ENCODE data around the gene KBTBD8.
A peak's percentile ranks its signal among the peaks of the same experiment; 100 is the strongest.

KBTBD8 gene

GRCh38 chr3:66998113-66998903 is at the start of gene KBTBD8:
TSS of gene KBTBD8 (plus strand) at chr3:66998307. CDS start at chr3:66998356, 49 bp downstream.
- no peak for TF ChIP-seq CTCF (IDR thresholded peaks at IDR 0.05)
- Mint-ChIP-seq H3K9me3 (no peaks in the 10 kb centered on the region), H3K4me1 (peaks cover 19% of the 10 kb centered on the region), H3K27ac (no peak within 1 kb of the TSS), H3K27me3 (ENCODE audit: low read depth, poor library complexity) (peaks cover 13% of the 10 kb centered on the region), H3K36me3 (ENCODE audit: low read depth) (no peaks in the 10 kb centered on the region), H3K4me3 (peak within 1 kb of the TSS; percentile 91)
- peak; percentile 96 for DNase-seq

- H3K36me3 Mint-ChIP-seq (ENCODE audit: low read depth) = no peaks in the 10 kb centered on the region
- DNase-seq = no peak
- H3K4me3 Mint-ChIP-seq = no peak overlapping the region
- no peaks in the 10 kb centered on the region for H3K27me3 Mint-ChIP-seq (ENCODE audit: low read depth, poor library complexity)
- no peak overlapping the region for H3K27ac Mint-ChIP-seq
- H3K9me3 Mint-ChIP-seq = no peaks in the 10 kb centered on the region
- H3K4me1 Mint-ChIP-seq = no peaks in the 10 kb centered on the region
- TF ChIP-seq CTCF (IDR thresholded peaks at IDR 0.05) = no peak
Observed at GRCh38 chr3:66948838-66949237, 49.3 kb upstream of the KBTBD8 start.

GRCh38 chr3:66949898-66950297 is 48.2 kb upstream of the KBTBD8 start:
- Mint-ChIP-seq H3K36me3 (ENCODE audit: low read depth) (no peaks in the 10 kb centered on the region), H3K27ac (no peak overlapping the region), H3K4me3 (no peak overlapping the region), H3K27me3 (ENCODE audit: low read depth, poor library complexity) (no peaks in the 10 kb centered on the region), H3K4me1 (no peaks in the 10 kb centered on the region), H3K9me3 (no peaks in the 10 kb centered on the region)
- TF ChIP-seq CTCF (IDR thresholded peaks at IDR 0.05) = no peak
- DNase-seq = no peak

- H3K36me3 Mint-ChIP-seq (ENCODE audit: low read depth) = no peaks in the 10 kb centered on the region
- H3K4me3 Mint-ChIP-seq = no peak overlapping the region
- no peak overlapping the region for H3K27ac Mint-ChIP-seq
- peaks cover 2% of the 10 kb centered on the region for H3K4me1 Mint-ChIP-seq
- no peaks in the 10 kb centered on the region for H3K27me3 Mint-ChIP-seq (ENCODE audit: low read depth, poor library complexity)
- DNase-seq = no peak
- no peak for TF ChIP-seq CTCF (IDR thresholded peaks at IDR 0.05)
- H3K9me3 Mint-ChIP-seq = no peaks in the 10 kb centered on the region
Observed at GRCh38 chr3:66952357-66952756, 45.8 kb upstream of the KBTBD8 start.

- H3K4me3 Mint-ChIP-seq = no peak overlapping the region
- peaks cover 4% of the 10 kb centered on the region for H3K4me1 Mint-ChIP-seq
- TF ChIP-seq CTCF (IDR thresholded peaks at IDR 0.05) = no peak
- no peak overlapping the region for H3K27ac Mint-ChIP-seq
- no peaks in the 10 kb centered on the region for H3K36me3 Mint-ChIP-seq (ENCODE audit: low read depth)
- no peaks in the 10 kb centered on the region for H3K27me3 Mint-ChIP-seq (ENCODE audit: low read depth, poor library complexity)
- no peak for DNase-seq
- H3K9me3 Mint-ChIP-seq = no peaks in the 10 kb centered on the region
Observed at GRCh38 chr3:66953934-66954445, 44.1 kb upstream of the KBTBD8 start.

- Mint-ChIP-seq H3K27me3 (ENCODE audit: low read depth, poor library complexity) (no peaks in the 10 kb centered on the region), H3K9me3 (no peaks in the 10 kb centered on the region), H3K36me3 (ENCODE audit: low read depth) (no peaks in the 10 kb centered on the region), H3K27ac (no peak overlapping the region), H3K4me1 (peaks cover 4% of the 10 kb centered on the region), H3K4me3 (no peak overlapping the region)
- no peak for TF ChIP-seq CTCF (IDR thresholded peaks at IDR 0.05)
- DNase-seq = no peak
Observed at GRCh38 chr3:66956742-66957141, 41.4 kb upstream of the KBTBD8 start.

All from nephron progenitor cell (in vitro differentiated cells).